HCEC 1CT (cell line): ENCODE measurements around the gene USP27X.

Source experiments
- DNase-seq: peaks from one replicate; pipeline ENCODE4 v3.0.0-alpha.2; 2017

The USP27X gene

DNA sequence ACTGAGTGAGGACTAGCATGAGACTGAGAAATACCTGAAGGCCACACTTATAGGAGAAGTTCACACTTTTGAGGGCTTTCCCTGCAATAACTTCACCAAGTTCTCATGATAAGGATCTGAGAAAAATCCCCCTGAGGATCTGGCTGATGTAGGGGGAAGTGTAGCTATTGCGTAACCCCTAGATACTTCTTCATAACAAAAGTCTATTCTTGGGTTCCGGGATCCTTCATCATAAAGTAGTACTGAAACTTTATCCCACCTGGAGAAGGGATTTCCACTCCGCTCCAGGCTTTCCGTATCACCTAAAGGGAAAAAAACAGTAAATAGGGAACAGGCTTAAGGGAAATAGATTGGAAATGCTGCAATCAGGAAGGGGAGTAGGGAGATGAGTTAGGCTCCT is 13.3 kb downstream of the USP27X start:
- no peak for DNase-seq

- no peak for DNase-seq
Observed at GRCh38 chrX:49896951-49897350, 17.7 kb downstream of the USP27X start.

DNA sequence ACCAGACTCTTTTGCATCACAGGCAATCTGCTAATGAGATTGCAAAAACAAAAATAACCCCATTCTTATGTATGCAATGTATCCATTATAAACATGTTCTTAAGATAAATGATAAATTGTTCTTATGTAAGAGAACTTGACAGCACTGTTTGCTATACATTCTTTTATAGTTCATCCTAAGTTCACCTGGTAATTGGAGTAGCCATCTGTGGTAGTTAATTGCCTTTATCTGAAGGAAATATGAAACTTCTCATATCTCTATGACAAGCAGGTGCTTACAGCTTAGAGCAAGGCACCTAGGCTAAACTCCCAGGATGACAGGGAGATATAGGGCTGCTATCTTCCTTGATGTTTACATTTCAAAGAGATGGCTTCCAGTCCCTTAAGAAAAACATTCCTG is 21.8 kb downstream of the USP27X start:
- no peak for DNase-seq

GRCh38 chrX:49910344-49910743 is 31.1 kb downstream of the USP27X start:
- DNase-seq, result no peak

DNA sequence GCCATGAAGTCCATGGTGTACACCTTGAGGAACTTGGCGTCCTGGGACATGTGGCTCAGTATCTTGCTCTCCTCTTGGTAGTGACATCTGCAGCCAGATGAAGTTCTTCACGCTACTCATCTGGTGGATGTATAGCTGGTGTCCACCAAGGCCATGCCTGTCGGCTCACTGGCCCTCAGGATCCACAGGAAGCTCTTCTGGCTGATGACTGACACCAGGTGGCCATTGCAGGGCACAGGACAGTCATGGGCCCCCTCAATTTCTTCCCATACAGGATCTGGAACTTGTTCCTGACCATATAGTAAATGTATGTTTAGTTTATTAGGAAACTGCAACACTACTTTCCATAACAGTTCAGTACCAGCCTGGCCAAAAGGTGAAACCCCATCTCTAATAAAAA is 32.8 kb downstream of the USP27X start:
- DNase-seq, result no peak

DNA sequence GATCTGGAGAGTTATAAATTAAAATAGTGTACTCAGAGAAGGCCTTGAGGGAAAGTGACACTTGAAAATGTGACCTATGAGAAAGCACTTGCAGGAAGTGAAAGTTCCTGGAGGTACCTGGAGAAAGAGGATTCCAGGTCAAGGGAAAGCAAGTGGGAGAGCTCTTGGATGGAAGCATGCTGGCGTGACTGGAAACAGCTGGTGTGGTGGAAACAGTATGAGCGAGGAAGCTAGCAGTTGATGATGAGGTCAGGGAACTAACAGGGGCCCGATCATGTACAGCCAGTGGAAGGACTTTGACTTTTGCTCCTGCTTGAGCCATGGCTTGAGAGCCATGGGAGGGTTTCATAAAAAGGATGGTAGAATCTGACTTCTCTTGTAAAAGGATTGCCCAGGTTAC is 33.6 kb downstream of the USP27X start:
- no peak for DNase-seq

DNA sequence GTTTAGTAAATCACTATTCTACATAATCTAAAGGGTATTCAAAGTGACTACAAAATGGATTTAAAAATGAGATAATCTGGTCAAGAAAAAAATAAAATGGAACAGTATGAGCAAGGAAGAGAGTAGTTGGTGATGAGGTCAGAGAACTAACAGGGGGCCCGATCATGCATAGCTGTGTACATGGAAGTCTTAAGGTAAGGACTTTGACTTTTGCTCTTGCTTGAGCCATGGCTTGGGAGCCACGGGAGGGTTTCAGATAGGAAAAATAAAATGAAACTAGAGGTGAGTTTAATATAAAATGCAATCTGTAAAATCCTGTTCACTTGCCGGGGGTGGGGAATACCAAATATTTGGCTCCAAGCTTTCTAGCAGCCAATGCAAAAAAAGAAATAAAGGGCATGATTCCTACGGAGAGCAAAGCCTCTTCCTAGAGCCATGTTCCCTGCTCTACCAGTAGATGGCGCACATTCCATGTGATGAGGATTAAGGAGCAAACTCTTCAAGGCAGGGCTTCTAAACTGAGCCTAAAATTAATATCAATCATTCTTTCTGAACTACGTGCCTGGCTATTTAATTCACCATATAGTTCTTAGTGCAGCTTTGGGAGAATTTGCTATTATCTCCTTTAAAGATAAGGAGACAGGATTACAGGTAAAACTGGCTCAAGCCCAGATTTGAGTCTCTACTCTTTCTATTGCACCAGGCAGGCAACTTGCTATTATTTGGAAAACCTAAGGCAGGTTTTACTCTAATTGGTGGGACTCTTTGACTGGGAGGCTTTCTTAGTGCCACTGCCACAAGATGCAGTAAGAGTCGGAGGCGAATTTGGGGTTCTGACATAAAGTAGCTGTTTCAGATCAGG is 36.3 kb downstream of the USP27X start:
- DNase-seq, result peak; percentile 39

GRCh38 chrX:49919617-49920016 is 40.3 kb downstream of the USP27X start:
- DNase-seq, result peak; percentile 4

DNA sequence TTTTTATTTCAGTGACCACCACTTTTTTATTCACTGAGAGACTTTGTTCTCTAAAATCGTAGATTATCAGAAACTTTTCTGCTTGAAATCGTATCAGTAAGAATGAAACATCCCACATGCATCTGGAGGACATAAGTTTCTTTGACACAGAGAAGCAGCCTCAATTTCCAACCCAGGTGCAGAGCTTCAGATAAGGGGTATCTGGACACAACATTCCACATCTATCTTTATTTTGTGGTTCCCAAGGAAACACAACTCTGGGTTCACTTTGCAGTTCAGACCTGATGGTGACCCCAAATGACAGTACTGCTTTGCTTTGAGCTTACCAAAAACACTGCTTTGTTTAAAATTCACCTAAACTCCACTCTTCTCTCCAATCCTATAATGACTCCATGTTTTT is 41.8 kb downstream of the USP27X start:
- no peak for DNase-seq

DNA sequence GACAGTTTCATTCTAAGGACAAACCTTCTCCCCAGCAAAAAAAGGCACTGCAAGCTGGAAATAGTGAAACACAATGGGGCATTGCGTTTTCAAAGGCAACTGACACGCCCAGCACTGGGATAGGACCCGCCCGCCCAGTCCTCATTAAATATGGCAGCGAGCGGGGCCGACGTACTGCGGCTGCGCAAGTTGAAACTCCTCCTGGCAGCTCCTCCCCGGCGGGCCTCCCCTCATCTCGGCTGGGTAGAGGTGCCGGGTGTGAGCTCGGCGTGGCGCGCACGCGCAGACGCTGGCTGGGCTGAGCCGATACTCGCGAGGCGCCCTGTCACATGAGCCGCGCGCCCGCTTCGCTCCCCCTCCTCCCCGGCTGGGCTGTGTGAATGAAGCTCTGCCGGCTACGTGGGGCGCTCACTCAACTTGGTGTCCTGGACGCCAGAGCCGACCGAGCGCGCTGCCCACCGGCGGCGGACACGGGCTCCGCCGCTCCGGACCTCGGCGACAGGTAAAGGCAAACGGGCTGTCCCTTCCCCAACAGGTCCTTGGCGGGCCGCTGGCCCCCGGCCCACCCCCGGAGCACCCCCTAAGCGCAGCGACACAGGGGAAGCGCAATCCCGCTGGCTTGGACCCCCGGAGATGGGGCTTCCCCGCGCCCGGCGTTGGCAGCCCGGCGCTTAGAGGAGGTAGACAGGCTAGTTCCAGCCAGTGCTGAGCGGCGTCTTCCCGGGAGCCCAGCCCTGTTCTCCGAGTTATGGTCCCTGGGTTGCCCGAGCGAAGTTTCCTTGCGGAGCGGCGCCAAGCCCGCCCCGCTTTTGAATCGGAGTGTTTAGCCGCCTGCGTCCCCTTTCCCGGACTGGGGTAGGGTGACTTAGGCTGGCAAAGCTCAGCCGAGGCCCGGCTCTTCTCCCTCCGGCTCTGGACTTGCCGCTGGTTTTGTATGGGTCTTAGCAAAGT is 43.3 kb downstream of the USP27X start, which contains the start of gene CLCN5:
Gene CLCN5, plus strand, starts transcription at position 306 of the 951 bp plus-strand sequence. CDS start 2,703 bp downstream, outside the sequence.
- DNase-seq, result peak; percentile 87

- no peak for DNase-seq
Observed at GRCh38 chrX:49925176-49925575, 45.9 kb downstream of the USP27X start.

DNA sequence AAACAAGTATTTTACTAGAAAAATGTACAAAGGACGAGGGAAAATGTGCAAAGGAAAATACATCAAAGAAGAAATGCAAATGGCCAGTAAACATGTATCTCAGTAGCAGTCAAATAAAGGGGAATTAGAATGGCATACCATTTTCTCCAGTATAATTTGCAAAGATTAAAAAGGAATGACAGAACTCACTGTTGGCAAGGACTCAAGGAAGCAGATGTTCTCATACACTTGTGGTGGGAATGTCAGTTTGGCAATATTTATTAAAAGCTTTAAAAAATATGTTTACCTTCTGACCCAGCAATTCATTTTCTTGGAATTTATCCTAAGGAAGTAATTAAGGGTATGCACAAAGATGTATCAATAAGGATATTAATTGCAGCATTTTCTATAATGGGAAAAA is 50.8 kb downstream of the USP27X start:
- peak; percentile 47 for DNase-seq
